GM18508 (cell line): ENCODE results near the gene TLE7.

Source experiments
- ATAC-seq: cut with Tn5 transposase; IDR thresholded peaks from one replicate; pipeline ENCODE4 v1.9.1; 2021; ENCODE audit warnings: moderate number of reproducible peaks; ENCODE audit not compliant: insufficient read depth, unreplicated experiment

TLE7 gene

DNA sequence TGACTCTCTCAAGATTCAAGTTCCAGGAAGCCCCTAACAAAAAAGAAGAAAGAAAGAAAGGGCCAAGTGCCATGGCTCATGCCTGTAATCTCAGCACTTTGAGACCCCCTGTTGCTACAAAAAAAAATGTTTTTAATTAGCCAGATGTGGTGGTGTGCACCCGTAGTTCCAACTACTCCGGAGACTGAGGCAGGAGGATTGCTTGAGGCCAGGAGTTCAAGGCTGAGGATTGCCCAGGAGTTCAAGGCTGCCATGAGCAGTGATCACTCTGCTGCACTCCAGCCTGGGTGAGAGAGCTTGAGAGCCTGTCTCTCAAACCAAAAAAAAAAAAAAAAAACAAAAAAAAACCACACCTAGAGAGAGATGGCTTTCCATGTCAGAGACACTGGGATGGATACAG, 18.8 kb downstream of the TLE7 start:
- ATAC-seq: no peak

DNA sequence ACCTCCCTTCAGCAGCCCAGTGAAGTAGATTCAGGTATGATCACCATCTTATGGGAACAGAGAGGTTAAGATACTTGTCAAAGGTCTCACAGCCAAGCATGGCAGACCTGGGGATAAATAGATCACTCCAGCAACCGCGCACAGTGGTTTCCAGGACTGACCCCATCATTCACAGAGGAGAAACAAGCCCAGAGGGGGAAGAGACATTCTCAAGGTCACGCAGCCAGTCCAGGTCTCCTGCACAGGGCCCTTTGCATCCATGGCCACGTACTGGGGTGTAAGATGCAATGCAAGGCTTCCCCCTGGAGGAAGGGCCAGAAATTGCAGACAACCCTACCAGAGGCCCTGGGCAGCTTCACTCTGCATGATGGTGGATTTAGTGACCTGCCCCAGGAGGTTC, 19.9 kb downstream of the TLE7 start:
- no peak for ATAC-seq

DNA sequence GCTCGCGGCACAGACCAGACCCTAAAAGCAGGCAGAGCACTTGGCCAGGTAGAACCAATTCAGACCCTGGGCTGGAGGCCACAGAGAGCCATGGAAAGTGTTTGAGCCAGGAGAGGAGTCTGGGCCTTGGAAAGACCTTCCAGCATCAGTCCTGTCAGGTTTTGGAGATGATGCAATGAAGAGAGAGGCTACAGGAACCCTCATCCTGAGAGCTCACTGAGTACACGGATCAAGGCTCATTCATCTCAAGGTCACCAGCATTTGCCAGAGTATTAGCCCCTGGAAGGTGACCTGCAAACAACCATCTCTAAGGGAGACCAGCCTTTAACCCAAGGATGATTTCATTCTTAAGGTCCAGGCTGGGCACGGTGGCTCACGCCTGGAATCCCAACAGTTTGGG, 27.8 kb downstream of the TLE7 start:
- no peak for ATAC-seq

DNA sequence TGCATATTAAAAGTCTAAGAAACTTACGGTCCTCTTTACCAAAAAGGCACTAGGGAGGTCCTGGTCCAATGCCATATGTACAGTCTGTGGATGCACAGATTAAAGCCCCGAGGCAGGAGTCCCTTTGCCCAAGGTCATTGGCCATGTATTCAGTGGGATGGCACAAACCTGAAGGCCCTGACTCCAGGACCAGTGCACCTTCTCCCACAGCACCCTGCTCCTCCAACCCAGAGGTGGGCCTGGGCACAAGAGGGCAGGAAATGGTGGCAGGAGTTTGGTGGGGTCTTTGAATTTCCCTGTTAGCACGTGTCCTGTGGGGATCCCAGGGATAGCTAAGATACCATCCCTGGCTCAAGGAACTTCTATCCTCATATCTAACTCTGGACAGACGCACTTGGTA, 28.5 kb downstream of the TLE7 start:
- no peak for ATAC-seq

DNA sequence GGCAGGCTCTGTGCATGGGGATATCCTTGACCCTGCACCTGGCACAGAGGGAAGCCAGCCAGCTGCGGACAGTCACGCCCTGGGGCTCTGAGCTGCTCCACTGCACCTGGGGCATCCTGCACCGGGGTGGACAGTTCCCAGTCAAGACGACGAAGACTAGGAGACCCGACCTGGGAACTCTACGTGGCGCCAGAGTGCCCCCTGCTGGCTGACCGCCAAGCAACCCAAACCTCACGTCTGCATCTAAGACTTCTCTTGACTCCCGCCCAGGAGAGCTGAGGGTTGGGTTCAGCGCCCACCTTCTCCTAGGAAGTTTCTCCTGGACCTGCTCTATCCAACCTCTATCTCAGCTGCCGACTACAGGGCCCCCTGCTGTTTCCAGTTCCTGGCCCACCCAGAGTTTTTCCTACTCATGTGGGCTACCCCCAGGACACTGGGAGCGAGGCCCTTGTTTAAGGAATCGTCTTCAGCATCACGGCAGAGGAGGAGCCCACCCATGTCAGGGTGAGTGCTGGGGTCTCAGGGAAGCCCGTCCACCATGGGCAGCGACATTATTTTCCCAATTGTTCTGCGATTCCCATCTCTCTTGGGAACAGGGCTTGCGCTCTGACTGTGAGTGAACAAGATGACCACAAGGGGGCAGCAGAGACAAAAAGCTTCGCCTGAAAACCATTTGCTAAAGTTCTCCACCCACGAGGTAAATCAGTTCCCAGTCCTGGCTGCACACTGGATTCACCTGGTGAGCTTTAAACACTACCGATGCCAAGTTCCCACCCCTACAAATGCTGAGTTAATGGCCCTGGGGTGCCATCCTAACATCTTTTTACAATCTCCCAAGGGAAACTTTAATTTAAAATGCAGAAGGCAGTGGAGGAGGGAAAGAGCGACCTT, 29.3 kb downstream of the TLE7 start:
- ATAC-seq: no peak

DNA sequence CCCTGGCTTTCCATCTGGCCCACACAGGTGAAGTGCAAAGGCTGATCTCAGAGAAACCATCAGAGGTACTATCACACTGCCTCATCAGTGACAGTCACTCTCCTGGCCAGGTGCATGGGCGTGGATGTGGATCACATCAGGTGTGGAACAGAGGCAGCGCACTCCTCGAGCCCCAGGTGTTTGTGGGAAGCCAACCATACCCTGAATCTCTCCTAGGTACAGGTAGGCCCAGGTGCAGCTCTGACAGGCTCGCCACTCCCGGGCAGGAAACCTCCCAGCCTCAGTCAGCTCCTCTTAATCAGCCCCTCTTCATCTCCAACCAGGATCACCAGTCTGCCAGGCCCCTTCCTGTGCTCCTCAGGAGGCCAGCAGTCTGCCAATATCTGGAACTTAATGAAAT, 31.7 kb downstream of the TLE7 start:
- no peak for ATAC-seq

DNA sequence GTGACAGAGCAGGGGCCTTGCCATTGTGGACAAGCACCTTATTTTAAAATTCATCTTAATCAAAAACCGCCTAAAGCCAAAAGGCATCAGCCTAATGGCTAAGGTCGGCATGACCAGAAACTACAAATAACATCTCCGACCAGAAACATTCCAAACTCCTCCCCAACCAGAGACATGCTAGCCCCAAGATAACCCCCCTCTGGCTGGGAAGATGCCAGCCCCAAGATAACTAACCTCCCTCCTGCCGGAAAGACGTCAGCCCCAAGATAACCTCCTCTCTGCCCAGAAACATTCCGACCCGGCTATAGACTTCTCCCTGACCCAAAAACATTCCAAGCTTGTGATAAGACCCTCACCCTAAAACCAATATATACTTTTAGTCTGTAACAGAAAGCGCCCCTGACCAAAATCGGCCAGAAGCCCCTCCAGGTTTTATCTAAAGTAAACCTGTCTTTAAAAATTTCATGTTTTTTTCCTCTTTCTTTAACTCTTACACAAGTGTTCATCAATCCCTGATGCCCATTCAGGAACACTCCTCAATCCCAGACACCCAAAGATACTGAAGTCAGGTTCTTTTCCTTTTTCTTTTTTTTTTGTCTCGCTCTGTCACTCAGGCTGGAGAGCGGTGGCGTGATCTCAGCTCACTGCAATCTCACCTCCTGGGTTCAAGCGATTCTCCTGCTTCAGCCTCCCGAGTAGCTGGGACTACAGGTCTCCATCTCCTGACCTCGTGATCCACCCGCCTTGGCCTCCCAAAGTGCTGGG, 32.7 kb downstream of the TLE7 start:
- ATAC-seq: no peak

DNA sequence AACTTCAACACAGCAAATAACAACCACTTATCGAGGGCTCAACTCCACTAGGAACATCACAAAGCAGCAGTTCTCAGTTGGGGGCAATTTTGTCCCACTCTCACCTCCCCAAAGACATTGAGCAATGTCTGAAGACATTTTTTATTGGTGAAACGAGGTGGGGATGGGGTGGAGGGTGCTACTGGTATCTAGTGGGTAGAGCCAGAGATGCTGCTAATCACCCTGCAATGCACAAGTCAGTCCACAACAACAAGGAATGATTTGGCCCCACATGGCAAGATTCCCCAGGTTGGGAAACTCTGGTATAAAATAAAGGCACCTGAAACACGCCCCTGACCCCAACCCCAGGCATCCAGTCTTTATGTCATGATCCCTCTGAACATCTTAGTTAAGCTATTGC, 33.3 kb downstream of the TLE7 start:
- ATAC-seq: no peak

DNA sequence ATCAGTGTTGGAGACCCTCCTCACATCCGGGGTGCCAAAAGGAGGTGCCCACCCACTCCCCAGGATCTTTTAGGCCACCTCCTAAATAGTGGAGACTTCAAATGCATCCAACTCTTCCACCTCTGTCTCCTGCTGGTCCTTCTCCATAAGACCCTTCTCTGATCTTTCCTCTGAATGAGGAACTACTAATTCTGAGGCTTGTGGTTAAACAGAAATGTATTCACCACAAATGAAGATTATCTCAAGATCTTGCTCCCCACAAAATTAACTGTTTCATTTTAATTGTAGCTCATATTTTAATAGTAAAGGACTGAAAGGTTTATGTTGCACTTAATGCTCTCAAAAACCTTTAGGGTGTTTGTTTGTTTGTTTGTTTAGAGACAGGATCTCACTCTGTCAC, 34.1 kb downstream of the TLE7 start:
- no peak for ATAC-seq

DNA sequence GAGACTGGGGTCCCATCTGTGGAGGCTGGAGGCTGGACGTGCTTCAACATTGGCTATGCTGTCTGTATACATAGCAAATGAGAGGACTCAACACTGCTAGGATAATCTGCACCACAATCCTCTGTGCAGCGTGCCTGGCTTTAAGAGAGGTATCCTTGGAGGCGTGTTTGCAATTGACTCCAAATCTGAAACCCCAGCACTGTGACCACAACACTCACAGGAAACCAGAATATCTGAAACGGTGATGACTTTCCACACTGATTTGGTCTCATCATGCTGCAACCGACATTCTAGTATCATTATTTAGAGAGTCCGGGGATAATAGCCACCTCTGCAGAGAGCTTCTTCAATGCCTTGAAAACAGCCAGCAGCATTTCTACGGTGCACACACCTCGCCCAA, 35.1 kb downstream of the TLE7 start:
- ATAC-seq: no peak

DNA sequence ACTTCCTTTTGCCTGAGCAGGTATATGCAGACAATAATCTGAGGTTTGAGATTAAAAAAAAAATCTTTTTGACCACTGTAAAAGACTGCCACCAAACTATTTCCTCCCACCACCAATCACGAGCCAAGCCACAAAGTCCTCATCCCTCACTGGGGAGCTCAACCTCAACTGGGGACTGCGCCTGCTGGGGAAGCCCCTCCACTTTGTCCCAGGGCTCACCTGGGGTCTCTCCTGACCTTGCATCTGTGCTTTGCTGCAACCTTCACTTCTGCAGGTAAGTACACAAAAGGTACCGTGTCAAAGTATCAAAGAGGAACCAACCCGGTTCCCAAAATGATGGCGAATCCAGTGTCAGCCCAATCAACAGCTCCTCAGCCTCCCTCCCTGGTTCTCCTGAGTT, 35.5 kb downstream of the TLE7 start:
- no peak for ATAC-seq

DNA sequence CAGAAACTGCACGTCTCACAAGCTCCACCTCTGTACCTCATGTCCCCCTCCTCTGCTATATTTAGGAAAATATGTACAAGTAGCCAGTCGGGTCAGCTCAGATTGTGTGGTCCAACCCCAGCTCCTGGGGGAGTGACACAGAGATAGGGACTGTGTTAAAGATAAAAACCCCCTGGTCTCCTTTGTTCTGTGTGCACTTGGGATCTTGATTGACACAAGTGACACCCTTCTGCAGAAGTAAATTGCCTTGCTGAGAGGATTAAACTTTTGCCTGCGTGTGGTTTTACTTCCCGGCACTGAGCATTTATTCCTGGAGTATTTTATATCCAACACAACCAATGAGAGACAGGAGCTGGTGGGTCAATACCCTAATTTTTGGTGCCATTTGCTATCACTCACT, 37.5 kb downstream of the TLE7 start:
- no peak for ATAC-seq

DNA sequence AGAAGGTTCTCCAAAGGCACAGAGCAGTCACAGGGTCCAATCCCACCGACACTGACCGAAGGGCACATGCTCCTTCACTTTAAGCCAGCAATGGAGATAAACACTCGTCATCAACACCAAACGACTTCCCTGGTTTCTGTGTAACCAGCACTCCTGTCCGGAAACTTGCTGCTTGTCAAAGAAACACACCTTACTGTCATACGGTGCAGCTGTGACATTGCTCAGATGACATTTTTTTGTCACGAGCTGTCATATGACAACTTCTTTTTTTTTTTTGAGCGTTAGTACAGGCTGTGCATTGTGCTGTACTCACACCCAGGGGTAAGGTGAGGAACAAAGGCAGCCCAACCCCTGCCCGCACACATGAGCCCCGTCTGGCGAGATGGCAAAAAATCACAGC, 39.2 kb downstream of the TLE7 start:
- ATAC-seq: no peak

DNA sequence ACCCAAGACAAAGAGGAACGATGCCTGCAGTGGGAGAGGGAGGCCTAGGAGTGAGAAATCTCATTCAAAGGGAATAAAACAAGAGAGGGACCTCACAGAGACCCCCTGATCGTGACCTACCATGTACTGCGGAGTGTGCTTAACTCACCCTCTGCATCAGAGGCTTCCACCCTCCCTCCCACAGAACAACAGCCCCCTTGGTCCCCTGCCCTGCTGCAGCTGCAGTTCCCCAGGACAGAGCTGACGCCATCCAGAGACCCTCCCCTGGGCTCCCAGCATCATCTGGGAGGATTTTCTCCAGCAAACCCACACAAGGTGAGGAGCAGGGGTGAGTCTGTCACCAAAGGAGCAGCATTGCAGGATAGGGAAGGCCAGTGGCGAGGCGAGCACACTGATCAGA, 39.8 kb downstream of the TLE7 start:
- ATAC-seq: no peak

DNA sequence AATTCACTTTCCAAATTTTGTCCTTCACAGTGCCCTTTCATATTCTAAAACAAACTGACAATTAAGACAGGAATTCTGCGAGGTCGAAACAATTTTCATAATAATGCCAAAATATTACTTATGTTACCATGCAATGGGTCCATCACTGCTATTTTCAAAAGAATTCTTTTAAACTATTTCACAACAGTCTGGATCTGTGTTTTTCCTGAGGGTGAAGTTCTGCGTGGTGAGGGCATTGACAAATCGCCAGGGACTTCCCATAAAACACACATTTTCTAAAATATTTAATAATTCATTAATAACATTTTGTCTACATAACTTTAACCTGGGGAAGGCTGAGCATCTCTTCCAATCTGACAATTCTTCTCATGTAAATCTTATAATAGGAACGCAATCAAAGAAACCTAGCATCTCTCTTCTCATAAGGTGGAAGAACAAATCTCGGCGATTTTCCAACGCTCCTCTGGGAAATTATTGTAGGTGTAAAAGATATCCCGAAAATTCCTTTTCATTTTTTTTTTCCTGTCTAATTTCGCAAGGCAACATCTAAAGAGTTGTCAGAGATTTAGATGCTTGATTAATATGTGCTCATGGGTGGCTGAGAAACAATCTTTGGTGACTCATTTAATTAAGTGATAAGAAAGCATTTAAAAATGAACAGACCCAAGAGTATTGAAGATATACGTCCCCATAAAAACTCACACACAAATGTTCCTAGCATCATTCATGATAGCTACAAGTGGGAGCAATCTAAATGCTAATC, 41.9 kb downstream of the TLE7 start:
- ATAC-seq: no peak

DNA sequence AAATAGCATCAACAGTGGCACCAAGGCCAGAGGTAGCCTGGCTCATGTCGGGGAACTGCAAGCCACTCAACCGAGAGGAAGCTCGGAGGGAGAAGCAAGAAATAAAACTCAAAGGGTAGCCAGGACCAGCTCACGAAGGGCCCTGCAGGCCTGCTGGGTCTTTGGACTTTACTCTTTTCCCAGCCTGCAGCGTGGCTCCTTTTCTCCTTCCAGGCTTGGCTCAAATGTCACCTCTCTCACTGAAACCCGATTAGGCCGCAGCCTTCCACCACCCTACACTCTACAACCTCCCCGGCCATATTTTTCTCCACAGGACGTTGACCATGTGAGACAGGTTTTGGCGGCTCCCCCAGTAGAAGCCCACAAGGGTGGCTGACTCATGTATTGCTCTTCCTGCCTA, 45.3 kb downstream of the TLE7 start:
- no peak for ATAC-seq

DNA sequence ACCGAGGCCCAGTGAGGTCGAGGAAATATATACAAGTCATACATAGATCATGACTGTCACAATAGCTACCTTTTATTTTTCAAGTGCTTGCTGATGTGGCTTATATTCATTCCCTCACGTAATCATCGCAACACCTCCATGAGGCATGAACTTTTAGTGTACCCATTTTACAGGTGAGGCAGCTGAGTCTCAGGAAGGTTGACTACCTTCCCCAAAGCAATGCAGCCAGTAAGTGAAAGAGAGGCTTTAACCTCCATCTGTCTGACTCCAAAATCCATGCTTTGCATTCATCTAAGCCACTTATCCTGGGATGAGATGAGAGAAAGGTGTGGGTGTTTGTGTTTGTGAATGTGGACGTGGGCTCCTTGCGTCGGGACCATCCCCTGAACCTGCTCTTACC, 52.5 kb downstream of the TLE7 start:
- ATAC-seq: no peak

DNA sequence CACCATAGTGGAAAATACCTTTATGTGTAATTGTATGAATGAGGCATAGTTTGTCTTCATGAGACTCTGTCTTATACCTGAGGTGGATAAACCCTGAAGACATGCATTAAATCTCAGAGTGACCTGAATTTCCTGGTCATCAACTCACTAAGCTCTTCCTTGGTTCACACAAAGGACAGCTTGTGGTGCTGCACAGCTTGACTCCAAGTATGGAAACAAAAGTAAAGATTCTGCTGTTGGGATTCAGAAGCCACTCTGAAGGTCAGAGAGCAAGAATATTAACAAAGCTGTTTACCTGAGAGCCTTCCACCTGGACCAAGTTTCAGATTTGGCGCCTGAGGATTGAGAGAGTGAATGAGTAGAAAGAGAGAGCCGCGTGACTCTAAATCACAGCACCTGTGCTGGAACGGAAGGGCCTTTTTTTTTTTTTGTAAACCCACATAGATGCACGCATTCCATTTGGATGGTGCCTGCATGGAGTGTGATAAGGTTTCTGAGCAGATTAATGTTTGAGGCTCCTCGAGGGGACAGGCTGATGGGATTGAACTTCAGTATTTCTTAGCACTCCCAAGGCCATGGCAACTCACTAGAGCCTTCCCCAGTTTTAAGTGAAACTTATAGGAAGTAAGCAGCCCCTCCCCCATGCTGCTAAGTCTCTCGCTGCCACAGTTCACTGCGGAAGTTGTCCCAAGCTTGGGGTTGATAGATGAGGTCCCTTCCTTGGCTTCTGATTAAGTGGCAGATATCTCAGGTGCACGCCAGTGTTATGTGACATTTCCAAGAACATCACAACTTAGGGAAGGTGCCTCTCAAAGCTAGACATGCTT, 54.6 kb downstream of the TLE7 start:
- ATAC-seq: no peak

DNA sequence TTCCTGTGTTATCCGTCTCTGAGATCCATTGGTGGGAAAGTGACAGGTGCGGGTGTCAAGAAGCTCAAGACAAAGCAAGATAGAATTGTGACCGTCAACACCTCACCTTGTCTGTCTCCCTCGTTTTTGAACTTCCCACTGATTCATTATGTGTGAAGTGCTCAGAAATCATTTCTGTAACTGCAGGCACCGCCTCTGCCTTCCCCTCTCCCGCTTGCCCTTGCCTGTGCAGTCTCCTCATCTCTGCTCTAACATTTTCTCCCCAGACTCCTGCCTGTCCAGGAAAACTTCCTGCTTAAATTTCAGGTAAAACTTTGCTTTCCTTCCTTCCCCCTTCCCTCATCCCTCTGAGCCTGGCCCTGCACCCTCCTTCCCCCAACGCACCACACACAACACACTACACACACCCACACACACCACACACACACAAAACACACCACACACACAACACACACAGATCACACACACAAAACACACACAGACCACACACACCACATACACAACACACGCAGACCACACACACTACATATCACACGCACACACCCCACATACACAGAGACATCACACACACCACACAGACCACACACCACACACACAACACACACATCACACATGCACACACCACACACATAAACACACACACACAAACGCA, 57.7 kb downstream of the TLE7 start:
- ATAC-seq: no peak
